Right atrium auricular region (tissue), 2 donors: ENCODE results near the gene TPSB2. TPM values are rescaled to one million over a fixed set of nuclear protein-coding genes. Genes with fewer than 3 reads are reported as not detected.
"Not testable (repeated sequence)": the region's sequence is repeated elsewhere in the genome, so short reads cannot be mapped to it uniquely, and the experiment has no call there.

ENCODE experiments used
- DNase-seq: peaks from one replicate; pipeline ENCODE4 v3.0.0-alpha.2; 2019; ENCODE audit warnings: low spot score
- H3K27ac ChIP-seq, 2 donors: fragments of 200-600 bp; sonication (generic); 1 replicate in 1 of 2; 2 replicates in 1 of 2; pipeline ENCODE4 v1.5.1; 2016 to 2019
- H3K27me3 ChIP-seq, 2 donors: fragments of 200-600 bp; sonication (generic); one replicate each; pipeline versions ENCODE4 v1.5.1 to v1.6.0; 2017 to 2019
- H3K36me3 ChIP-seq: fragments of 200-600 bp; sonication (generic); one replicate; pipeline ENCODE4 v1.5.1; 2016
- H3K4me1 ChIP-seq, 2 donors: fragments of 200-600 bp; sonication (generic); one replicate each; pipeline versions ENCODE4 v1.5.1 to v1.6.0; 2017 to 2019
- H3K4me3 ChIP-seq, 2 donors: fragments of 200-600 bp; sonication (generic); 1 replicate in 1 of 2; 2 replicates in 1 of 2; pipeline ENCODE4 v1.5.1; 2017 to 2019; ENCODE audit warnings: mild to moderate bottlenecking in 1 of 2, moderate library complexity in 1 of 2
- H3K9me3 ChIP-seq, 2 donors: fragments of 200-600 bp; sonication (generic); one replicate each; pipeline ENCODE4 v1.5.1; 2019
- CTCF ChIP-seq, 2 donors: fragments of 200-600 bp; sonication (generic); IDR thresholded peaks; one replicate each; pipeline ENCODE4 v1.5.1; 2019; ENCODE audit warnings: antibody characterized with exemption in 2 of 2
- total RNA-seq, 2 donors: library from RNA; depleted of rRNA; stranded (reverse); fragments of >200 nt; gene quantifications; one replicate each; pipeline ENCODE4 v1.1.0, GENCODE V29; 2016

The TPSB2 gene
- total RNA-seq, 2 donors from 2014 or later: 1.2 to 12.5 TPM

- no peak for DNase-seq
- TF ChIP-seq CTCF (IDR thresholded peaks at IDR 0.05): no peak
- no peak overlapping the region for H3K27ac ChIP-seq
- H3K27me3 ChIP-seq: peaks cover 8 to 9% of the 10 kb centered on the region in 2 donors
- no peak overlapping the region for H3K4me3 ChIP-seq
- no peaks in the 10 kb centered on the region for H3K9me3 ChIP-seq
- no peaks in the 10 kb centered on the region for H3K36me3 ChIP-seq
- H3K4me1 ChIP-seq: no peaks in the 10 kb centered on the region
Measured at GRCh38 chr16:1258225-1258600, 28.2 kb upstream of the TPSB2 start.

GRCh38 chr16:1257561-1258224 is 27.7 kb upstream of the TPSB2 start:
- no peak for DNase-seq
- Histone ChIP-seq H3K27ac (no peak overlapping the region), H3K4me1 (no peaks in the 10 kb centered on the region), H3K36me3 (no peaks in the 10 kb centered on the region), H3K9me3 (no peaks in the 10 kb centered on the region), H3K4me3 (no peak overlapping the region), H3K27me3 (peaks cover 8 to 9% of the 10 kb centered on the region in 2 donors)
- no peak for TF ChIP-seq CTCF (IDR thresholded peaks at IDR 0.05)

- Histone ChIP-seq H3K27ac (no peak overlapping the region), H3K27me3 (peaks cover 8 to 9% of the 10 kb centered on the region in 2 donors), H3K4me1 (no peaks in the 10 kb centered on the region), H3K4me3 (no peak overlapping the region), H3K36me3 (no peaks in the 10 kb centered on the region), H3K9me3 (no peaks in the 10 kb centered on the region)
- no peak for TF ChIP-seq CTCF (IDR thresholded peaks at IDR 0.05)
- no peak for DNase-seq
Measured at GRCh38 chr16:1256874-1257322, 26.9 kb upstream of the TPSB2 start.

DNA sequence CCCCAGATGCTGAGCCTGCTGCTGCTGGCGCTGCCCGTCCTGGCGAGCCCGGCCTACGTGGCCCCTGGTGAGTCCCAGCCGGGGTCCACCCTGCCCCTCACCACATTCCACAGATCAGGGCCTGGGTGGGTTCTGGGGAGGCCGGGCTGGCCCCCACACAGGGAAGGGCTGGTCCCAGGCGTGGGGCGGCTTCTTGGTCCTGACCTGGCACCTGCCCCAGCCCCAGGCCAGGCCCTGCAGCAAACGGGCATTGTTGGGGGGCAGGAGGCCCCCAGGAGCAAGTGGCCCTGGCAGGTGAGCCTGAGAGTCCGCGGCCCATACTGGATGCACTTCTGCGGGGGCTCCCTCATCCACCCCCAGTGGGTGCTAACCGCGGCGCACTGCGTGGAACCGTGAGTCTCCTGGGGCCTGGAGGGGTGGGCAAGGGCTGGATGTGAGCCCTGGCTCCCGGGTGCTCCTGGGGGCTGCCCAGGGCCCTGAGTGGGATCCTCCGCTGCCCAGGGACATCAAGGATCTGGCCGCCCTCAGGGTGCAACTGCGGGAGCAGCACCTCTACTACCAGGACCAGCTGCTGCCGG is 26.4 kb upstream of the TPSB2 start:
- DNase-seq, H3K9me3 ChIP-seq, H3K27ac ChIP-seq, H3K27me3 ChIP-seq, H3K4me3 ChIP-seq, H3K36me3 ChIP-seq, H3K4me1 ChIP-seq: not testable (repeated sequence)

GRCh38 chr16:1255276-1256122 is 25.5 kb upstream of the TPSB2 start, which contains the start of gene TPSD1:
TSS of gene TPSD1 (plus strand) at chr16:1256069. CDS start at chr16:1256281, 212 bp downstream.
- H3K9me3 ChIP-seq, H3K27me3 ChIP-seq, H3K4me1 ChIP-seq, H3K36me3 ChIP-seq, H3K27ac ChIP-seq, H3K4me3 ChIP-seq, DNase-seq: not testable (repeated sequence)

DNA sequence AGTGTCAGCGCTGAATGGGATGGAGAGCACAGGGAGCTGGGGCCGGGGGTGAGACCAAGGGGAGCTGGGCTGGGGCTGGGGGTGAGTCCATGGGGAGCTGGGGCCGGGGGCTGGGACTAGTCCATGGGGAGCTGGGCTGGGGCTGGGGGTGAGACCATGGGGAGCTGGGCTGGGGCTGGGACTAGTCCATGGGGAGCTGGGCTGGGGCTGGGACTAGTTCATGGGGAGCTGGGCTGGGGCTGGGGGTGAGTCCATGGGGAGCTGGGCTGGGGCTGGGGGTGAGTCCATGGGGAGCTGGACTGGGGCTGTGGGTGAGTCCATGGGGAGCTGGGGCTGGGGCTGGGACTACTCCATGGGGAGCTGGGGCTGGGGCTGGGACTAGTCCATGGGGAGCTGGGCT is 24.8 kb upstream of the TPSB2 start:
- not testable (repeated sequence) for H3K27me3 ChIP-seq, H3K4me1 ChIP-seq, H3K27ac ChIP-seq, H3K36me3 ChIP-seq, H3K4me3 ChIP-seq, H3K9me3 ChIP-seq, DNase-seq

DNA sequence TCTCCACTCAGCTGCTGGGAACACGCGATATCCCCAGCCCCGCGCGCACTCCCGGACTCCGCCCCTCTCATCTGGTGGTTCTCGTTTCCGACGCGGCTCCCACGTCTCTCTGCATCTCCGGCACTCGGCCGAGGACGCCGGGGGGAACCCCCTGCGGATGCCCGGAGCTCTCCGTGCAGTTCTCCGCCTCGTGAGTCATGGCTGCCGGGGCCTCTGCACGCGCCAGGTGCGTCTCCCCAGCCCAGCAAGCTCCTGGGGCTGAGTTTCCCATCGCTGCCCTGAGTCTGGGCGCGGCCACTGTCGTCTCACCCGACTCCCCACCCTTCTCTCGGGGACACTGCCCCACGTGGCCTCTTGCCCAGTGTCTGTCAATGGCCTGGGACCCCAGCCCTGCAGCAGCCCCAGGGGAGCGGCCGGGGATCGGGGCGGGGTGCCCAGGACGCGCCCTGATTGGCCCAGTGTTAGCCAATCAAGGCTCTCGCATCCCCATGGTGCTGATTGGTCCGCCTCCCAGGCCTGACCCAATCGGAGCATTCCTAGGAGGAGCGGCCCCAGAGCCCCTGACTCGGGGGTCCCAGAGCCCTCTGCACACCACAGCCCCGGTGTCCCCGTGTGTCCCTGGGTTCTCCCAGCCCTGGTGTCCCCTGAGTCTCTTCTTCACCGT is 23.8 kb upstream of the TPSB2 start:
- DNase-seq, H3K36me3 ChIP-seq, H3K4me3 ChIP-seq, H3K4me1 ChIP-seq, H3K27ac ChIP-seq, H3K9me3 ChIP-seq, H3K27me3 ChIP-seq: not testable (repeated sequence)

GRCh38 chr16:1249031-1249755 is 19.2 kb upstream of the TPSB2 start:
- DNase-seq, H3K27me3 ChIP-seq, H3K36me3 ChIP-seq, H3K27ac ChIP-seq, H3K9me3 ChIP-seq, H3K4me3 ChIP-seq, H3K4me1 ChIP-seq: not testable (repeated sequence)

DNA sequence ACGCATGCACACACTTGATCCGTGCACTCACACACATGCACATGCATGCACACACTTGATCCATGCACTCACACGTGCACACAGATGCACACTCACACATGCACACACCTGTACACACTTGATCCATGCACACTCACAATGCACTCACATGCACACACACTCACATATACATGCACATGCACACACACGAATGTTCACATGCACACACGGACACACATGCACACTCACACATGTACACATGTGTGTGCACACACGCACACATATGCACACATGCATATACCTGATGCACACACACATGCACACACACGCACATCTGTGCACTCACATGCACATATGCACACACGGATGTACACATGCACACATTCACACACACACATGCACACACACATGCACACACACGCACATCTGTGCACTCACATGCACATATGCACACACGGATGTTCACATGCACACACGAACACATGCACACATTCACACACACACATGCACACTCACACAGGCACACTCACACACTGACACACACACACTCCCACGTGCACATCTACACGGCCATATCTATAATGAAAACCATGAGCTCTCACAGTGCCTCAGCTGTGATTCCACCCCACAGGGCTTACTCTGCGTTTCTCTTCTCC is 18.0 kb upstream of the TPSB2 start:
- not testable (repeated sequence) for H3K4me3 ChIP-seq, DNase-seq, H3K36me3 ChIP-seq, H3K27me3 ChIP-seq, H3K27ac ChIP-seq, H3K4me1 ChIP-seq, H3K9me3 ChIP-seq
